DND-41 (cell line): ENCODE results near the gene L3MBTL2.
A peak's percentile ranks its signal among the peaks of the same experiment; 100 is the strongest.

Source experiments
- ATAC-seq: fragments of 200-7000 bp; cut with Tn5 transposase; 3 replicates; pipeline ENCODE4 v1.9.1; 2021; ENCODE audit warnings: low read depth; ENCODE audit not compliant: insufficient read depth
- DNase-seq: peaks from one replicate; pipeline ENCODE4 v3.0.0-alpha.2; 2020
- H2AFZ ChIP-seq: 2 replicates; pipeline ENCODE4 v1.6.0; 2012; ENCODE audit warnings: low read depth, low read length
- H3K27ac ChIP-seq: 2 replicates; pipeline ENCODE4 v1.5.1; 2012; ENCODE audit warnings: low read length, inconsistent platforms
- H3K27me3 ChIP-seq: fragments of 200-600 bp; sonication (generic); 2 replicates; pipeline ENCODE4 v1.6.0; 2012; ENCODE audit warnings: low read length, mild to moderate bottlenecking, inconsistent platforms; ENCODE audit not compliant: insufficient read depth, poor library complexity
- H3K36me3 ChIP-seq: 2 replicates; pipeline ENCODE4 v1.5.1; 2012; ENCODE audit warnings: low read length, inconsistent platforms; ENCODE audit not compliant: insufficient read depth
- H3K4me1 ChIP-seq: 2 replicates; pipeline ENCODE4 v1.5.1; 2012; ENCODE audit warnings: mild to moderate bottlenecking, low read length; ENCODE audit not compliant: insufficient read depth
- H3K4me2 ChIP-seq: 2 replicates; pipeline ENCODE4 v1.6.0; 2012; ENCODE audit warnings: mild to moderate bottlenecking, moderate library complexity, low read length, inconsistent platforms; ENCODE audit not compliant: insufficient read depth
- H3K4me3 ChIP-seq, 2 experiments: fragments of 200-600 bp in 1 of 2; shearing (Covaris generic) in 1 of 2; 2 replicates each; pipeline ENCODE4 v1.5.1; 2012 to 2016; ENCODE audit warnings: inconsistent platforms in 2 of 2, low read length in 2 of 2, mild to moderate bottlenecking in 2 of 2, low read depth in 1 of 2, moderate library complexity in 1 of 2
- H3K79me2 ChIP-seq: 2 replicates; pipeline ENCODE4 v1.6.0; 2012; ENCODE audit warnings: low read length, inconsistent platforms; ENCODE audit not compliant: insufficient read depth
- H3K9ac ChIP-seq: 2 replicates; pipeline ENCODE4 v1.6.0; 2012; ENCODE audit warnings: low read depth, mild to moderate bottlenecking, inconsistent platforms, low read length, moderate library complexity
- H3K9me3 ChIP-seq: 2 replicates; pipeline ENCODE4 v1.5.1; 2012; ENCODE audit warnings: low read length, moderate library complexity, mild to moderate bottlenecking, inconsistent platforms; ENCODE audit not compliant: insufficient read depth, severe bottlenecking
- H4K20me1 ChIP-seq: 2 replicates; pipeline ENCODE4 v1.6.0; 2012; ENCODE audit warnings: low read length; ENCODE audit not compliant: insufficient read depth
- EZH2 ChIP-seq: IDR thresholded peaks from 3 replicates; pipeline ENCODE4 v1.6.1; 2012; ENCODE audit warnings: borderline replicate concordance, low read depth, mild to moderate bottlenecking, moderate library complexity, low read length, inconsistent platforms; ENCODE audit not compliant: severe bottlenecking
- TF ChIP-seq, protein P1 (sequence below): IDR thresholded peaks from 2 replicates; pipeline ENCODE4 v1.5.1; 2012; ENCODE audit warnings: borderline replicate concordance, low read length, moderate library complexity, mild to moderate bottlenecking; ENCODE audit not compliant: poor library complexity, severe bottlenecking; ENCODE audit errors: extremely low read depth

L3MBTL2 gene

DNA sequence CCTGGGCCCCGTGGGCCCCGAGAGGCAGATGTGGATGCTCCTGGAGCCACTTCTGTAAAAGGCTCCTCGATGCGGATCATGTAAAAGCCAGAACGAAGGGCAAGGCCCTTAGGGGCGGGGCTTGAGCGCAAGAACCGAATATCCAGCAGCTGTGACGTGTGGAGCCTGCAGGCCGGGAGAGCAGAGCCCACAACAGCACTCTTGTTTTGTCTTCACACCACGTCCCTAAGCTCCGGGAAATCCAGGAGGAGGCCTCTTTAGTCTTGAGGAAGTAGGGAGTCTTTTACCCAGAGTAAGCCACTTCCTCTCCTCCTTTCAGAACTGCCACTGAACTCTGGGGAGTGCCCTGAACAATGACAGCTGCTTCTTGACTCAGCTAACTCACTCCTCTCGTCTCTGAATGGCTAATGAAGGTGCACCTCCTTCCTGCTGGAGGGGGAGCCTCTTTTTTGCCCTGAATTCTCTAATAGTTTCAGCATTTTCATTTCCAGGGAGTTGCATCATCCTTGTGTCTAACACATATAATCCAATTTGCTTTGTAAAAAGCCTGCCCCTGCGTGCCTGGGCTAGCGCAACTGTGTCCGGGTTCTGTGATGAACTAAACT is 12.5 kb downstream of the L3MBTL2 start:
- DNase-seq: peak; percentile 81
- H2AFZ ChIP-seq: peak overlapping the region; percentile 69
- H3K4me2 ChIP-seq: peak overlapping the region; percentile 66
- H3K4me3 ChIP-seq: peak overlapping the region in 1 of 2 experiments; percentile 50; a peak in 2 of 4 replicates
- peaks cover 3% of the 10 kb centered on the region for H3K9me3 ChIP-seq
- peaks cover 31% of the 10 kb centered on the region for H3K4me1 ChIP-seq
- H3K36me3 ChIP-seq: peaks cover 65% of the 10 kb centered on the region
- no peaks in the 10 kb centered on the region for H3K27me3 ChIP-seq
- TF ChIP-seq, protein P1, sequence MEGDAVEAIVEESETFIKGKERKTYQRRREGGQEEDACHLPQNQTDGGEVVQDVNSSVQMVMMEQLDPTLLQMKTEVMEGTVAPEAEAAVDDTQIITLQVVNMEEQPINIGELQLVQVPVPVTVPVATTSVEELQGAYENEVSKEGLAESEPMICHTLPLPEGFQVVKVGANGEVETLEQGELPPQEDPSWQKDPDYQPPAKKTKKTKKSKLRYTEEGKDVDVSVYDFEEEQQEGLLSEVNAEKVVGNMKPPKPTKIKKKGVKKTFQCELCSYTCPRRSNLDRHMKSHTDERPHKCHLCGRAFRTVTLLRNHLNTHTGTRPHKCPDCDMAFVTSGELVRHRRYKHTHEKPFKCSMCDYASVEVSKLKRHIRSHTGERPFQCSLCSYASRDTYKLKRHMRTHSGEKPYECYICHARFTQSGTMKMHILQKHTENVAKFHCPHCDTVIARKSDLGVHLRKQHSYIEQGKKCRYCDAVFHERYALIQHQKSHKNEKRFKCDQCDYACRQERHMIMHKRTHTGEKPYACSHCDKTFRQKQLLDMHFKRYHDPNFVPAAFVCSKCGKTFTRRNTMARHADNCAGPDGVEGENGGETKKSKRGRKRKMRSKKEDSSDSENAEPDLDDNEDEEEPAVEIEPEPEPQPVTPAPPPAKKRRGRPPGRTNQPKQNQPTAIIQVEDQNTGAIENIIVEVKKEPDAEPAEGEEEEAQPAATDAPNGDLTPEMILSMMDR: peak; percentile 1
- no peak for TF ChIP-seq EZH2
- H3K9ac ChIP-seq: peak overlapping the region; percentile 55
- H3K27ac ChIP-seq: peak overlapping the region; percentile 84
- ATAC-seq: peak; percentile 98
- no peaks in the 10 kb centered on the region for H4K20me1 ChIP-seq
- H3K79me2 ChIP-seq: peaks cover 2% of the 10 kb centered on the region

DNA sequence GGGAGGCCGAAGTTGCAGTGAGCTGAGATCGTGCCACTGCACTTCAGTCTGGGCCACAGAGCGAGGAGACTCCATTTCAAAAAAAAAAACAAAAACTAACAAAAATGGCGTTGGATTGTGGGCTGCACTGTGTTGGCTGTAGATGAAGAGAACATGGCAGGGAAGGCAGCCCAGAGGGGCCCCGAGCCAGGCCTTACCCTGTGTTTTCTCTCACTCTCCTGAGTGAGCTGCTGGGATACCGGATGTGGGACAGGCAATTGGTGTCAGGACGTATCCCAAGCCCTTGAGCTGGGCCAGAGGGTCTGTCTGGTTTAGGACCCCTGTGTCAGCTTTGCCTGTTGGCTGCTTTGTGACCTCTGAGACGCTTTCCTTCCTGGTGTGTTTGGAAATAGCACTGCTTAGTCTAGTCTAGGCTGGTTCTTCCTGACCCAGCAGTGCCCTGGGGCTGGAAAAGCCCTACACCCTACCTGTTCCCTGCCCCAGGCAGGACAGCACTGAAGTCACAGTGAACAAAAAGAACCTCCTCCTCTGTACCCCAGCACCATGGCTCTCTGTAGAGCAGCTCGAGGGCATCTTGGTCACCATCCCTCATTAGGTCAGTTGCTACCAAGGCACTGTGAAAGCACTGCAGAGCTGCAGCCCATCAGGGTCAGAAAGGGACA is 17.9 kb downstream of the L3MBTL2 start:
- Histone ChIP-seq H3K36me3 (peaks cover 87% of the 10 kb centered on the region), H3K79me2 (no peaks in the 10 kb centered on the region), H3K9me3 (no peaks in the 10 kb centered on the region), H3K4me2 (no peak overlapping the region), H3K9ac (no peak overlapping the region), H3K27me3 (no peaks in the 10 kb centered on the region), H3K27ac (no peak overlapping the region), H3K4me3 (no peak overlapping the region), H4K20me1 (no peaks in the 10 kb centered on the region), H3K4me1 (peaks cover 5% of the 10 kb centered on the region), H2AFZ (no peak overlapping the region)
- TF ChIP-seq, protein P1: no peak
- no peak for TF ChIP-seq EZH2
- no peak for ATAC-seq
- no peak for DNase-seq

DNA sequence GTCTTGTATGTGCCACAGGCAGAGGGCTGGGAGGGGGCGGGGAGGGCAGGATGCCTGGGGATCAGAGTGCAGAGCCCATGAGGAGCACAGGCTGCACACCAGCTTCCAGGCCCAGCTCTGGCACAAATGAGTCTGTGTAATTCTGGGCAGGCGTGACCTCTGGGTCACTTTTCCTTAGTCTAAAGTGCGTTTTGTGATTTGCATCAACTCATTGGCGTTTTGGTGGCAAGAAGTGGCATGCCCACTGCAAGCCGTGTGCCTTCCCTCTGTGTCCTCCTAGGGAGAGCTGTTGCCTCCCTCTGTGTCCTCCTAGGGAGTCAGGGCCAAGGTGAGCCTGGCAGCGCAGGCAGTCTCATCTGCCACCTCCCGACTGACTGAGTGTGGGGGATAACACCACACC is 18.4 kb downstream of the L3MBTL2 start:
- Histone ChIP-seq H3K9me3 (no peaks in the 10 kb centered on the region), H4K20me1 (no peaks in the 10 kb centered on the region), H3K36me3 (peaks cover 91% of the 10 kb centered on the region), H2AFZ (no peak overlapping the region), H3K9ac (no peak overlapping the region), H3K79me2 (no peaks in the 10 kb centered on the region), H3K27me3 (no peaks in the 10 kb centered on the region), H3K27ac (no peak overlapping the region), H3K4me3 (no peak overlapping the region), H3K4me2 (no peak overlapping the region), H3K4me1 (no peaks in the 10 kb centered on the region)
- ATAC-seq (no peak), DNase-seq (no peak)
- TF ChIP-seq, protein P1: no peak
- TF ChIP-seq EZH2: no peak
